GM21825 (cell line): ENCODE measurements around the gene FGF12.
"Not testable (repeated sequence)": the region's sequence is repeated elsewhere in the genome, so short reads cannot be mapped to it uniquely, and the experiment has no call there.

Experiments
- ATAC-seq: cut with Tn5 transposase; IDR thresholded peaks from one replicate; pipeline ENCODE4 v1.9.1; 2021; ENCODE audit warnings: mild to moderate bottlenecking, moderate library complexity; ENCODE audit not compliant: unreplicated experiment

The FGF12 gene

GRCh38 chr3:192607798-192608197 lies 119.5 kb downstream of the FGF12 start:
- no peak for ATAC-seq

GRCh38 chr3:192597913-192598312 lies 129.4 kb downstream of the FGF12 start:
- ATAC-seq = no peak

GRCh38 chr3:192597506-192597905 lies 129.8 kb downstream of the FGF12 start:
- ATAC-seq = no peak

DNA sequence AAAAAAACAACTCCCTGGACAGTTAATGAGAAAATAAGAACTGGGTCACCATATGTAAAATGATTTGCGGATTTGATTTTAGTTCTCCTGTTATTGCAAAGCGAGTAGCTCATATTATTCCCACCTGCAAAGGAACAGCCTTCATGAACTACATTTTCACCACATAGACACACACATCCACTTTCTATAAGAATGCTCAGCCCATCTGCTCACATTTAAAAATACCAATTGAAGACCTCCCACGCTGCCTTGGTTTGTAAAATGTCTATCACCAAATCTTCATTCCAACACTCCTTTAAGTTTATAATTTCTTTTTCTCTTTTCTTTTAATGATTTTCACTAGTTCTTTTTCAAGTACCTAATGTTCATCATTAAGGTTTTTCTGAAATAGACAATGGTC lies 148.6 kb downstream of the FGF12 start:
- no peak for ATAC-seq

GRCh38 chr3:192577811-192578210 lies 149.5 kb downstream of the FGF12 start:
- no peak for ATAC-seq

DNA sequence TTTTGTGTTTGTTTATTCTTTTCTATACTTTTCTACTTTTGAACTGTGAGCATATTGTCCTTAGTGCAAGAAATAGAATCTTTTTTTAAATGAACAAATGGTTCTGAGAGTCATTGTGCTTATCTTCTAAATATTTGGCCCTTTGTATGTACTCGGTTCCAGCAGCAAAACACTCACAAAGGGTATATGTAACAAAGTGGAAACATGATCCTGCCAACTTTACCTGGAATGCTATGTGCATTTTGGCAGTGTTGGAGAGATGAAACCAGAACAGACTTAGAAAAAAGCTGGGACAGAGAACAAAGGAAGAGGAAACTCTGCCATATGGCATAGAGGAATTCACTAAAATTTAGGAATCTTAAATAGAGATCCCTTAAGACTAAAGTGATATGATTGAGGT lies 150.1 kb downstream of the FGF12 start:
- ATAC-seq = no peak

- not testable (repeated sequence) for ATAC-seq
These were observed 150.6 kb downstream of the FGF12 start for GRCh38 chr3:192576704-192577103.

DNA sequence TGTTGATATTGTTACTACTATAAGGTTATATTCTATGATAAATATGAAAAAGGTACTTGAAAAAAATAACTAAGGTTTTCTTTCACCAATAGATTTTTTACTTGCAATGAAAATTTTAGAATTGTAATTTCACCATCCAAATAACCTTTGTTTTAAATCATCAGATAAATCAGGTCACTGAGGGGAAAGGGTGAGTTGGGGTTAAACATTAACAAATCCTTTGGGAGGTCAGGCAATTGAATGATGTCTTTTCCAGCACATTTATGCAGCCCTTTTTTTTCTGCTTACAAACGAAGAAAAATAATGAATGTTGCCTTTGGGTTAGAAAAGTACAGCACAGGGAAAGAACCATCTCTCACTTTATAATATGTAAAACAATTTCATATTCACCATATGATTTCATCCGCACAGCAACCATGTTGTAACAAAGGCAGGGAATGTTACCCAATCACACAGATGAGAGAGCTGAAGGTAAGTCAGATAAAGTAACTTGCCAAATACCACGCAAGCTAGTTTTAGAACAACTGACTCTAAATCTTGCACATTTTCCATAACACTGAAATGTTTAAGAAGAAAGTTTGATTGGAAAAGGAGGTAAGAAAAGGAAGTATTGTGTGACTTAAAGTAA lies 151.3 kb downstream of the FGF12 start:
- ATAC-seq = no peak

DNA sequence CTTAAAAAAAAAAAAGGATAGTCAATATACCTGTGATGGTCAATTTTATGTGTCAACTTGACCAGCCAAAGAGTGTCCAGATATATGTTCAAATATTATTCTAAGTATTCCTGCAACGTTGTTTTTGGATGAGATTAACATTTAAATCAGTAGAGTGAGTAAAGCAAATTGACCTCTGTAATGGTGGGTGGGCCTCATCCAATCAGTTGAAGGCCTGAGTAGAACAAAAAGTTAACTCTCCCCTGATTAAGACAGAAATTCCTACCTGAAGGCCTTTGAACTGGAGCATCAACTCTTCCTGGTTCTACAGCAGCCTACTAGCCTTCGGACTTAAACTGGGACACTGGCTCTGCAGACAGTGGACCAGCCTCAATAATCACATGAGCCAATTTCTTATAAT lies 154.1 kb downstream of the FGF12 start:
- no peak for ATAC-seq

DNA sequence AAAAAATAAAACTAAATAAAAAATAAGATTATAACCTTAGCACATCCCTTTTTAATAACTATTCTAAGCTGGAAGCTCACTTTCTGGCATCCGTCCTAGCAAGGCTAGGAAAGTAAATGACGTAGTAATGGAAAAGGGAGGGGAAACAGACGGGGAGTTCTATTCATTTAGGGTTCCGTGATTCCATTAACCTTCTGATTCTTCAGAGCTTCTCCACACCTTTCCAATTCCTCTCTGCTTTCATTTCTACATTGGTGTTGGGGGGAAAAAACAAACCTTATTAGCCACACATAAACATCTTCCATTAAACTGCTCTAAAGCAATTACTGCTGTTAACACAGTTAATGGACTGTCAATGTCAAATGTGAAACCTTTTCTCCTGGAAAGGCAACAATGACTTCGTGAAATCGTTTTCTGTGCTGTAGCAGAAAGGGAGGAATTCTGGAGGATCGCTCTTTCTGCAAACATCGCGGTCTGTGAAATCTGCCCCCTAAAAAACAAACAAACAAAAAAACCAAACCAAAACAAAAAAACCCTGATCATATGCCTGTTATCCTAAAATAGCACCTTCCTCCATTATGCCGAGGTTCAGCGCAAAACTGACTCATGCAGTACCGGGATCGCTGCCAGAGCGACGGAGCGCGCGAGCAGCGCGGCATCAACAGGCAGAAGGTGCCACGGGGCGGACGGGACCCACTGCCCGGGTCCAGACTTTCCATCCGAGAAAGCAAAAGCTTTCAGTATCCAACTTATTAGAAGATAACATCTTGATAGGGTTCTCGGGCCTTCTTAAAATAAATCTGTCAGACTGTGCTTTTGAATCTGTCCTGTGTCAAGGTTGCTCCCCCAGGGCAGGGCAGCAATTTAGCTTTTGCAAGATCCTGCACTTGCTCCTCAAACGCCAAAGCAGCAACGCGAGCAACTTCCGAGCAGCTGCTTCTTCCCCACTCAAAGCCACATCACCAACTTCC lies 156.2 kb downstream of the FGF12 start:
- ATAC-seq = no peak

DNA sequence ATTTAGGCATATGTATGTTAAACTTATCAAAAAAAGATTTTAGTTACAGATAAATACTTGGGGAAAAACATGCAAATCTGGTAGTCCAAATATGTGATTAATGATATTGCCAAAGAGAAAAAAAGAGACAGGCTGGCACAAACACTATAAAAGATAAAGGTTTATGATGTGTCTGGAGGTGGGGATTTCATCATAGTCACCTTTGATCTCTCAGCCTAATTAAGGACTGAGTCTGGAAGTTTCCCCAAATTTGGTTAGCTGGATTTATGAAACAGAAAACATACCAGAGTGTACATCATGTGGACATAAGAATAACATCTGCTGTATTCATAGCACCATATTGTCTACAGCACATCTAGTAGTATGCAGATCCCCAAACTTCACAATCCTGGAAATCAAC lies 157.0 kb downstream of the FGF12 start:
- ATAC-seq = no peak

GRCh38 chr3:192566706-192567290 lies 160.5 kb downstream of the FGF12 start:
- peak; percentile 82 for ATAC-seq

GRCh38 chr3:192564611-192565010 lies 162.7 kb downstream of the FGF12 start:
- no peak for ATAC-seq

DNA sequence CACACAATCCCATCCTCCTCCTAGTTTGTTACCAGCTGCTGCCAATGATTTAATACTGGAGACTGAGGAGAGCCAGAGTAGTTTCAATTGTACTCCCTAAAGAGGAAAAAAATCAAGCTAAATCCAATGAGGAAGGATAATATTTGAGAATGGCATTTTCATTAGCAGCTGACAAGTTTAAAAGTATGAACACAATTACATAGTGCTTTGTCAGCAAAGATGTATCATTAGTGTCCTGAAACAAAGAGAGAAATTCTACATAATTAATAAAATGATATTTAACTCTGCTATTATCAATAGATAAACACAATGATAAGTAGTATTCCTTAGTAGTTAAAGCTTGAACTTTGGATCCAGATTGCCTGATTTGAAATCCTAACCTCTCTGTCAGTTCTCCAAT lies 163.9 kb downstream of the FGF12 start:
- ATAC-seq = no peak

- no peak for ATAC-seq
These were observed 173.6 kb downstream of the FGF12 start for GRCh38 chr3:192553707-192554106.

DNA sequence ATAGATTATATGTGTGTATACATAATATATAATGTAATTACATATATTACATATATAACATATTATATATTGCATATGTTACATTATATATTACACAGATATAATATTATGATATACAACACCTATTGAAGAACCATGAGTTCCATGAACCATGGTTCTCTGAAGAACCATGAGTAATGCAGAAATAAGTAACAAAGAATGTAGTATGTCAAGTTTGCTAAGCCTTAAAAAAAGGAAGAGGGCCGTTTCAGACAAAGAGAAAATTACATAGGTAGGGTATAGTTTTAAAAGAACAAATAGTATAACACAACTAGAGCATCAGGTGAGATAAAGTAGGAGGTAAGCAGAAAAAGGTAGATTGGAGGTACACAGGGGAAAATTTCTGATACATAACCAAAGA lies 177.0 kb downstream of the FGF12 start:
- ATAC-seq = no peak

- ATAC-seq = no peak
These were observed 182.0 kb downstream of the FGF12 start for GRCh38 chr3:192545333-192545732.

DNA sequence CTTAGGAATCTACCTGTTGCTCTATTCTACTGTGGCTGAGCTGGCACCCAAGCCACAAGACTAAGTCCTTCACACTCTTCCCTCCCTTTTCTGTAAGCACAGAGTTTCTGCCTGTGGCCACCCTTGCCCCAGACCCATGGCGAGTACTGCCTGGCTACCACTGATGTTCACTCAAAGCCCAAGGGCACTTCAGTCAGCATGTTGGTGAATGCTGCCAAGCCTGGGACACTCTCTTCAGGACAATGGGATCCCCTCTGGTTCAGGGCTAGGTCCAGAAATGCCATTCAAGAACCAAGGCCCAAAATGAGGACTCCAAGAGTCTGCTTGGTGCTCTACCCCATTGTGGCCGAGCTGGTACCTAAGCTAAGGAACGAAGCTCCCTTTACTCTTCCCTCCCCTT lies 184.2 kb downstream of the FGF12 start:
- ATAC-seq = no peak

GRCh38 chr3:192516820-192517219 lies 210.5 kb downstream of the FGF12 start:
- ATAC-seq = no peak

- ATAC-seq = no peak
These were observed 211.7 kb downstream of the FGF12 start for GRCh38 chr3:192515664-192516045.

DNA sequence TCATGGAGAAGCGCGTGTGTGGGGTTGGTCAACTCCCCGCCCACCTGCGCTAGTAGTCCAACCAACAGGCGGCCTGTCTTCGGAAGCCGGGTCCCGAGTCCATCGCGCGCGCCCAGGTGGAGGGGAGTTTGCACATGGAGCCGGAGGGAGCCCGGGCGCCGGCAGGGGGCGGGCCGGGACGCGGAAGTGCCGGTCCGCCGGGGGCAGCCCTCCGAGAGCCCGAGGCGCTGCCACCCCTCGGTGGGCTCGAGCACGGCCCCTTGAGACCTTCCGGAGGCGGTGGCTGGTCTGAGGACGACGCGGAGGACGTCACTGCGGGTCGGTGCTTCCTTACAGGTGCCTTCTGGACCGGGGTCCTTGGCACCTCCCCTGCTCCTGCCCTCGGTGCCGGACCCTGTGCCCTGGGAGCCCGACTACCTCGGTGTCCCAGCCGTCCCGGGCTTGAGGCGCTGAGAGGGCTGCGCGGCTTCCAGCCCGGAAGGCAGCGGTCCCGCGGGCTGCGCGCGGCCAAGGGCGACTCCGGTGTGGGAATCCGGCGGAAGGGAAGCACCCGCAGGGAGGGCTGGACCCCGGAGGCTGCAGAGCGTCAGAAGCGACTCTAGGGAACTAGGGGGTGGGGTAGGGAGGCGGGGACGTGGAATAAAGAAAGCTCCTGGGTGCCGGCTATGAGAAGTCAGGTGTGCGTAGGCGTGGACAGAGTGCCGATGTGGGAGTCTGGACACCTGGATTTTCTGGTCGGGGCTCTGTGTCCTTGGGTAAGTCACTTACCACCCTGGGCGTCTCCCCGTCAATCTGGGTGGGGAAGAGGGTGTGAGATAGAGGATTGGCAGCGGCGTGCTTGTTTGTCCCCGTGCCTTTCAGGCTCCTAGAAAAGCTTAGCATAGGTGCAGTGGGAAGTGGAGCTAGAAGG lies 212.3 kb downstream of the FGF12 start:
- no peak for ATAC-seq
